ENCODE measurements around the gene CLDN7.

The CLDN7 gene

GRCh38 chr17:7235693-7236665 lies 26.3 kb downstream of the CLDN7 start:
- DNase-seq: no peak

- DNase-seq: peak; percentile 92
Measured at GRCh38 chr17:7234083-7234951, 28.0 kb downstream of the CLDN7 start, which contains the start of gene DVL2. TSS of gene DVL2 (minus strand) at chr17:7234517. CDS start at chr17:7234262, 255 bp downstream.

GRCh38 chr17:7233701-7234082 lies 28.6 kb downstream of the CLDN7 start:
- no peak for DNase-seq

- DNase-seq: no peak
Measured at GRCh38 chr17:7232114-7232513, 30.2 kb downstream of the CLDN7 start.

- no peak for DNase-seq
Measured at GRCh38 chr17:7229504-7229903, 32.8 kb downstream of the CLDN7 start.

- DNase-seq: no peak
Measured at GRCh38 chr17:7228920-7229319, 33.4 kb downstream of the CLDN7 start.

GRCh38 chr17:7226721-7227710 lies 35.3 kb downstream of the CLDN7 start:
- no peak for DNase-seq

GRCh38 chr17:7225711-7226331 lies 36.5 kb downstream of the CLDN7 start:
- DNase-seq: no peak

- DNase-seq: no peak
Measured at GRCh38 chr17:7224661-7225111, 37.6 kb downstream of the CLDN7 start.

- no peak for DNase-seq
Measured at GRCh38 chr17:7224110-7224509, 38.2 kb downstream of the CLDN7 start.

- no peak for DNase-seq
Measured at GRCh38 chr17:7223375-7223774, 38.9 kb downstream of the CLDN7 start.

- DNase-seq: no peak
Measured at GRCh38 chr17:7222972-7223292, 39.3 kb downstream of the CLDN7 start.

GRCh38 chr17:7222093-7222971 lies 39.9 kb downstream of the CLDN7 start:
- DNase-seq: no peak

- DNase-seq: no peak
Measured at GRCh38 chr17:7221278-7222092, 40.8 kb downstream of the CLDN7 start.

GRCh38 chr17:7220593-7221277 lies 41.5 kb downstream of the CLDN7 start:
- peak; percentile 66 for DNase-seq

GRCh38 chr17:7219812-7220592 lies 42.3 kb downstream of the CLDN7 start, which contains the start of the genes ACADVL and DLG4:
TSS of gene ACADVL (plus strand) at chr17:7219938. CDS start at chr17:7219985, 47 bp downstream.
TSS of gene DLG4 (minus strand) at chr17:7219836.
- DNase-seq: peak; percentile 71

GRCh38 chr17:7219229-7219811 lies 43.0 kb downstream of the CLDN7 start:
- no peak for DNase-seq

- DNase-seq: no peak
Measured at GRCh38 chr17:7218758-7219157, 43.5 kb downstream of the CLDN7 start.
